HepG2 (cell line): ENCODE data around the gene SENP6. TPM values are rescaled to one million over a fixed set of nuclear protein-coding genes. Genes with fewer than 3 reads are reported as not detected.
A peak's percentile ranks its signal among the peaks of the same experiment; 100 is the strongest.

ENCODE experiments used
- CHD2 ChIP-seq: IDR thresholded peaks from 2 replicates; pipeline ENCODE4 v1.6.1; 2011; ENCODE audit warnings: low read depth, low read length, improper control_type of control experiment
- ELF1 ChIP-seq: sonication (generic); formaldehyde crosslinking; IDR thresholded peaks from 2 replicates; pipeline ENCODE4 v1.4.0; 2020; ENCODE audit warnings: missing genetic modification reagents
- HMG20B ChIP-seq: conservative IDR thresholded peaks from 2 replicates; pipeline ENCODE4 v1.6.1; 2016; ENCODE audit warnings: missing genetic modification reagents, missing compliant biosample characterization
- HOXA5 ChIP-seq: sonication (generic); formaldehyde crosslinking; IDR thresholded peaks from 2 replicates; pipeline ENCODE4 v1.4.0; 2020; ENCODE audit warnings: missing genetic modification reagents
- ISX ChIP-seq: sonication (generic); formaldehyde crosslinking; conservative IDR thresholded peaks from 2 replicates; pipeline ENCODE4 v1.5.0; 2020; ENCODE audit warnings: missing genetic modification reagents
- MATR3 ChIP-seq: sonication (generic); formaldehyde crosslinking; IDR thresholded peaks from 2 replicates; pipeline ENCODE4 v1.4.0; 2020; ENCODE audit warnings: missing genetic modification reagents
- NAIF1 ChIP-seq: sonication (generic); formaldehyde crosslinking; IDR thresholded peaks from 2 replicates; pipeline ENCODE4 v1.5.0; 2020; ENCODE audit warnings: mild to moderate bottlenecking, missing genetic modification reagents, borderline replicate concordance
- NRL ChIP-seq: sonication (generic); formaldehyde crosslinking; IDR thresholded peaks from 2 replicates; pipeline ENCODE4 v1.5.0; 2020; ENCODE audit warnings: missing genetic modification reagents, mild to moderate bottlenecking, moderate library complexity, borderline replicate concordance
- PITX1 ChIP-seq: sonication (generic); formaldehyde crosslinking; IDR thresholded peaks from 2 replicates; pipeline ENCODE4 v1.5.1; 2020; ENCODE audit warnings: mild to moderate bottlenecking, missing genetic modification reagents
- POLR2G ChIP-seq: fragments of 200-400 bp; formaldehyde crosslinking; IDR thresholded peaks from 2 replicates; pipeline ENCODE4 v1.6.1; 2018; ENCODE audit warnings: mild to moderate bottlenecking, low read depth, low read length, moderate library complexity
- RELA ChIP-seq: sonication (generic); formaldehyde crosslinking; IDR thresholded peaks from 2 replicates; pipeline ENCODE4 v1.4.0; 2020; ENCODE audit warnings: missing genetic modification reagents
- SALL2 ChIP-seq: sonication (generic); formaldehyde crosslinking; IDR thresholded peaks from 2 replicates; pipeline ENCODE4 v1.8.1; 2023; ENCODE audit warnings: mild to moderate bottlenecking, missing genetic modification reagents, inconsistent platforms
- SRSF1 ChIP-seq: fragments of 200-400 bp; formaldehyde crosslinking; optimal IDR thresholded peaks from 2 replicates; pipeline ENCODE3; 2017; ENCODE audit warnings: mild to moderate bottlenecking, low read depth, low read length, moderate library complexity
- ZMYM2 ChIP-seq: sonication (generic); formaldehyde crosslinking; IDR thresholded peaks from 2 replicates; pipeline ENCODE4 v1.8.0; 2022; ENCODE audit warnings: mild to moderate bottlenecking, missing genetic modification reagents
- ZNF121 ChIP-seq: sonication (generic); formaldehyde crosslinking; IDR thresholded peaks from 2 replicates; pipeline ENCODE4 v1.5.0; 2020; ENCODE audit warnings: mild to moderate bottlenecking, missing genetic modification reagents
- ZNF331 ChIP-seq: sonication (generic); formaldehyde crosslinking; IDR thresholded peaks from 2 replicates; pipeline ENCODE4 v1.4.0; 2020; ENCODE audit warnings: missing genetic modification reagents
- ZNF333 ChIP-seq: sonication (generic); formaldehyde crosslinking; IDR thresholded peaks from 2 replicates; pipeline ENCODE4 v1.4.0; 2020; ENCODE audit warnings: mild to moderate bottlenecking, missing genetic modification reagents, borderline replicate concordance
- ZNF460 ChIP-seq: sonication (generic); formaldehyde crosslinking; IDR thresholded peaks from 2 replicates; pipeline ENCODE4 v1.5.1; 2020; ENCODE audit warnings: missing genetic modification reagents, mild to moderate bottlenecking, borderline replicate concordance
- ZNF83 ChIP-seq: sonication (generic); formaldehyde crosslinking; IDR thresholded peaks from 2 replicates; pipeline ENCODE4 v1.4.0; 2020; ENCODE audit warnings: missing genetic modification reagents, mild to moderate bottlenecking, borderline replicate concordance
- polyA plus RNA-seq, 8 experiments: library from polyadenylated mRNA; depleted of rRNA in 3 of 8; stranded (reverse) in 7 of 8; unstranded in 1 of 8; fragments of >200 nt; fragmentation: Illumina TruSeq in 4 of 8; extraction: Trizol in 4 of 8; gene quantifications; 2 replicates each; pipeline versions ENCODE4 v1.2.1 to v1.2.3, GENCODE V29; 2011 to 2016; ENCODE audit warnings: low read depth in 4 of 8, missing spikeins in 1 of 8, mixed read lengths in 1 of 8; ENCODE audit not compliant: insufficient read depth in 1 of 8
- total RNA-seq, 5 experiments: library from RNA; depleted of rRNA; stranded (reverse); fragments of >200 nt; fragmentation: Illumina TruSeq; extraction: Trizol; gene quantifications; 2 replicates each; pipeline ENCODE4 v1.2.3, GENCODE V29; 2016; ENCODE audit warnings: low read depth in 1 of 5
- TF ChIP-seq, protein P1 (sequence below): IDR thresholded peaks from 2 replicates; pipeline ENCODE4 v1.6.1; 2016
- TF ChIP-seq, protein P2 (sequence below): sonication (generic); formaldehyde crosslinking; IDR thresholded peaks from 2 replicates; pipeline ENCODE4 v1.4.0; 2020; ENCODE audit warnings: mild to moderate bottlenecking, missing genetic modification reagents
- TF ChIP-seq, protein P3 (sequence below): sonication (generic); formaldehyde crosslinking; IDR thresholded peaks from 2 replicates; pipeline ENCODE4 v1.4.0; 2020; ENCODE audit warnings: missing genetic modification reagents, borderline replicate concordance
- TF ChIP-seq, protein P4 (sequence below): sonication (generic); formaldehyde crosslinking; IDR thresholded peaks from 2 replicates; pipeline ENCODE4 v1.5.0; 2020; ENCODE audit warnings: mild to moderate bottlenecking, missing genetic modification reagents, borderline replicate concordance

The SENP6 gene
- total and polyA plus RNA-seq, 2 of the 13 experiments (the other 11 are each of a cell fraction or from before 2014, with no cell fraction given) = 21.9 to 50.1 TPM

- TF ChIP-seq ZNF83 (CRISPR knock-in tag) (no peak), ELF1 (CRISPR knock-in tag) (no peak), ZNF331 (peak; percentile 81; the same call in 1 of the 2 replicates), SALL2 (CRISPR knock-in tag) (peak; percentile 80; the same call in 1 of the 2 replicates), ISX (no peak), HMG20B (CRISPR knock-in tag) (no peak), NRL (CRISPR knock-in tag) (no peak), PITX1 (CRISPR knock-in tag) (no peak; the same call in 1 of the 2 replicates), RELA (CRISPR knock-in tag) (no peak), SRSF1 (no peak), MATR3 (CRISPR knock-in tag) (no peak), NAIF1 (CRISPR knock-in tag) (no peak), ZNF460 (no peak), ZNF333 (CRISPR knock-in tag) (no peak), HOXA5 (CRISPR knock-in tag) (no peak; the same call in 1 of the 2 replicates), ZMYM2 (no peak), ZNF121 (0 out of 2 replicates have a peak, but pooled peaks have one; percentile 24), POLR2G (peak; percentile 92), CHD2 (no peak)
- TF ChIP-seq, protein P1, sequence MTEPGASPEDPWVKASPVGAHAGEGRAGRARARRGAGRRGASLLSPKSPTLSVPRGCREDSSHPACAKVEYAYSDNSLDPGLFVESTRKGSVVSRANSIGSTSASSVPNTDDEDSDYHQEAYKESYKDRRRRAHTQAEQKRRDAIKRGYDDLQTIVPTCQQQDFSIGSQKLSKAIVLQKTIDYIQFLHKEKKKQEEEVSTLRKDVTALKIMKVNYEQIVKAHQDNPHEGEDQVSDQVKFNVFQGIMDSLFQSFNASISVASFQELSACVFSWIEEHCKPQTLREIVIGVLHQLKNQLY = 0 out of 2 replicates have a peak, but pooled peaks have one; percentile 26
- TF ChIP-seq, protein P2, sequence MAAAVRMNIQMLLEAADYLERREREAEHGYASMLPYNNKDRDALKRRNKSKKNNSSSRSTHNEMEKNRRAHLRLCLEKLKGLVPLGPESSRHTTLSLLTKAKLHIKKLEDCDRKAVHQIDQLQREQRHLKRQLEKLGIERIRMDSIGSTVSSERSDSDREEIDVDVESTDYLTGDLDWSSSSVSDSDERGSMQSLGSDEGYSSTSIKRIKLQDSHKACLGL (CRISPR knock-in tag) = peak; percentile 71; the same call in 1 of the 2 replicates
- TF ChIP-seq, protein P3, sequence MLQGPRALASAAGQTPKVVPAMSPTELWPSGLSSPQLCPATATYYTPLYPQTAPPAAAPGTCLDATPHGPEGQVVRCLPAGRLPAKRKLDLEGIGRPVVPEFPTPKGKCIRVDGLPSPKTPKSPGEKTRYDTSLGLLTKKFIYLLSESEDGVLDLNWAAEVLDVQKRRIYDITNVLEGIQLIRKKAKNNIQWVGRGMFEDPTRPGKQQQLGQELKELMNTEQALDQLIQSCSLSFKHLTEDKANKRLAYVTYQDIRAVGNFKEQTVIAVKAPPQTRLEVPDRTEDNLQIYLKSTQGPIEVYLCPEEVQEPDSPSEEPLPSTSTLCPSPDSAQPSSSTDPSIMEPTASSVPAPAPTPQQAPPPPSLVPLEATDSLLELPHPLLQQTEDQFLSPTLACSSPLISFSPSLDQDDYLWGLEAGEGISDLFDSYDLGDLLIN (CRISPR knock-in tag) = no peak
- TF ChIP-seq, protein P4, sequence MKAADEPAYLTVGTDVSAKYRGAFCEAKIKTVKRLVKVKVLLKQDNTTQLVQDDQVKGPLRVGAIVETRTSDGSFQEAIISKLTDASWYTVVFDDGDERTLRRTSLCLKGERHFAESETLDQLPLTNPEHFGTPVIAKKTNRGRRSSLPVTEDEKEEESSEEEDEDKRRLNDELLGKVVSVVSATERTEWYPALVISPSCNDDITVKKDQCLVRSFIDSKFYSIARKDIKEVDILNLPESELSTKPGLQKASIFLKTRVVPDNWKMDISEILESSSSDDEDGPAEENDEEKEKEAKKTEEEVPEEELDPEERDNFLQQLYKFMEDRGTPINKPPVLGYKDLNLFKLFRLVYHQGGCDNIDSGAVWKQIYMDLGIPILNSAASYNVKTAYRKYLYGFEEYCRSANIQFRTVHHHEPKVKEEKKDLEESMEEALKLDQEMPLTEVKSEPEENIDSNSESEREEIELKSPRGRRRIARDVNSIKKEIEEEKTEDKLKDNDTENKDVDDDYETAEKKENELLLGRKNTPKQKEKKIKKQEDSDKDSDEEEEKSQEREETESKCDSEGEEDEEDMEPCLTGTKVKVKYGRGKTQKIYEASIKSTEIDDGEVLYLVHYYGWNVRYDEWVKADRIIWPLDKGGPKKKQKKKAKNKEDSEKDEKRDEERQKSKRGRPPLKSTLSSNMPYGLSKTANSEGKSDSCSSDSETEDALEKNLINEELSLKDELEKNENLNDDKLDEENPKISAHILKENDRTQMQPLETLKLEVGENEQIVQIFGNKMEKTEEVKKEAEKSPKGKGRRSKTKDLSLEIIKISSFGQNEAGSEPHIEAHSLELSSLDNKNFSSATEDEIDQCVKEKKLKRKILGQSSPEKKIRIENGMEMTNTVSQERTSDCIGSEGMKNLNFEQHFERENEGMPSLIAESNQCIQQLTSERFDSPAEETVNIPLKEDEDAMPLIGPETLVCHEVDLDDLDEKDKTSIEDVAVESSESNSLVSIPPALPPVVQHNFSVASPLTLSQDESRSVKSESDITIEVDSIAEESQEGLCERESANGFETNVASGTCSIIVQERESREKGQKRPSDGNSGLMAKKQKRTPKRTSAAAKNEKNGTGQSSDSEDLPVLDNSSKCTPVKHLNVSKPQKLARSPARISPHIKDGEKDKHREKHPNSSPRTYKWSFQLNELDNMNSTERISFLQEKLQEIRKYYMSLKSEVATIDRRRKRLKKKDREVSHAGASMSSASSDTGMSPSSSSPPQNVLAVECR (CRISPR knock-in tag) = peak; percentile 80; the same call in 1 of the 2 replicates
These were observed at the start of gene SENP6 (continued) for GRCh38 chr6:75601304-75602245.
